T-cell (primary cell): ENCODE measurements around the gene ZBED5. TPM values are rescaled to one million over a fixed set of nuclear protein-coding genes. Genes with fewer than 3 reads are reported as not detected.
"Not testable (repeated sequence)": the region's sequence is repeated elsewhere in the genome, so short reads cannot be mapped to it uniquely, and the experiment has no call there.

Experiments
- ATAC-seq, 4 experiments: fragments of 200-7000 bp in 3 of 4; fragments of 150-1000 bp in 1 of 4; cut with Tn5 transposase; replicated peaks in 1 of 4; 1 replicate in 3 of 4; 2 replicates in 1 of 4; pipeline ENCODE4 v1.10.0; 2021; ENCODE audit warnings: moderate library complexity in 3 of 4, mild to moderate bottlenecking in 2 of 4, moderate number of reproducible peaks in 1 of 4
- CTCF ChIA-PET, 2 donors: fragments of 300-600 bp; sonication (Branson Sonifier 250); formaldehyde crosslinking; loops; one replicate each; lab custom pipeline; 2022; ENCODE audit warnings: antibody characterized with exemption in 2 of 2; lab: Charles Lee
- POLR2A ChIA-PET, 2 donors: fragments of 300-600 bp; sonication (Branson Sonifier 250); formaldehyde crosslinking; loops; one replicate each; lab custom pipeline; 2022; ENCODE audit warnings: antibody characterized with exemption in 2 of 2; lab: Charles Lee
- DNase-seq, 35 experiments: peaks; one replicate each; pipeline versions ENCODE4 v3.0.0 to v3.0.0-alpha.2; 2013 to 2023
- H3K27ac ChIP-seq: one replicate; pipeline ENCODE4 v1.5.1; 2013; ENCODE audit warnings: low read length
- H3K27me3 ChIP-seq, 2 experiments: replicated peaks in 1 of 2; 1 replicate in 1 of 2; 2 replicates in 1 of 2; pipeline versions ENCODE4 v1.6.1 to v1.7.0; 2013; ENCODE audit warnings: low read length in 1 of 2, mixed read lengths in 1 of 2; ENCODE audit not compliant: control insufficient read depth in 2 of 2, insufficient read depth in 2 of 2; ENCODE audit errors: extremely low read depth in 1 of 2
- H3K36me3 ChIP-seq, 2 donors: 1 replicate in 1 of 2; 2 replicates in 1 of 2; pipeline versions ENCODE4 v1.6.1 to v1.7.0; 2013; ENCODE audit warnings: low read length in 1 of 2; ENCODE audit not compliant: control insufficient read depth in 2 of 2, insufficient read depth in 1 of 2; ENCODE audit errors: extremely low read depth in 1 of 2
- H3K4me1 ChIP-seq, 2 experiments: 1 replicate in 1 of 2; 2 replicates in 1 of 2; pipeline versions ENCODE4 v1.6.1 to v1.7.0; 2013; ENCODE audit warnings: low read length in 2 of 2, mixed read lengths in 1 of 2; ENCODE audit not compliant: insufficient read depth in 2 of 2, control insufficient read depth in 1 of 2; ENCODE audit errors: extremely low read depth in 1 of 2
- H3K4me3 ChIP-seq, 2 donors: 1 replicate in 1 of 2; 2 replicates in 1 of 2; pipeline versions ENCODE4 v1.5.1 to v1.7.0; 2013; ENCODE audit warnings: mild to moderate bottlenecking in 2 of 2, low read length in 1 of 2, moderate library complexity in 1 of 2; ENCODE audit not compliant: control insufficient read depth in 1 of 2; ENCODE audit errors: extremely low read depth in 1 of 2
- H3K9me3 ChIP-seq: 2 replicates; pipeline ENCODE4 v1.7.0; 2013
- H3K27ac Mint-ChIP-seq, 2 donors: one replicate each; pipeline ENCODE4 v1.8.0; 2020 to 2021; ENCODE audit warnings: mild to moderate bottlenecking in 2 of 2, mixed read lengths in 2 of 2
- H3K27me3 Mint-ChIP-seq, 2 donors: one replicate each; pipeline ENCODE4 v1.8.0; 2021 to 2022; ENCODE audit warnings: mixed read lengths in 2 of 2
- H3K36me3 Mint-ChIP-seq: one replicate; pipeline ENCODE4 v1.8.0; 2021; ENCODE audit warnings: mixed read lengths
- H3K4me1 Mint-ChIP-seq, 3 donors: one replicate each; pipeline ENCODE4 v1.8.0; 2020 to 2022; ENCODE audit warnings: mixed read lengths in 3 of 3, mild to moderate bottlenecking in 1 of 3
- H3K4me3 Mint-ChIP-seq, 3 donors: one replicate each; pipeline ENCODE4 v1.8.0; 2020 to 2022; ENCODE audit warnings: mild to moderate bottlenecking in 3 of 3, mixed read lengths in 3 of 3, moderate library complexity in 3 of 3
- H3K9me3 Mint-ChIP-seq, 3 donors: one replicate each; pipeline ENCODE4 v1.8.0; 2020 to 2022; ENCODE audit warnings: mixed read lengths in 3 of 3
- WGBS: methylation state at CpG from one replicate; pipeline ENCODE4 v1.1.5; 2013; ENCODE audit warnings: missing lambda C conversion rate; ENCODE audit not compliant: insufficient coverage; 5-methylcytosine and 5-hydroxymethylcytosine counted together
- total RNA-seq, 35 experiments: library from RNA in 6 of 35; stranded (reverse) in 6 of 35; fragments of 120-200 nt in 1 of 35; gene quantifications; one replicate each; pipeline versions ENCODE4 v1.2.1 to v1.2.4 and lab custom pipeline; 2013 to 2026

ZBED5 gene
- total RNA-seq, 5 donors from 2014 or later (not counting 1 experiment from before 2014, with no cell fraction given): 70.1 to 112 (median 106) TPM

DNA sequence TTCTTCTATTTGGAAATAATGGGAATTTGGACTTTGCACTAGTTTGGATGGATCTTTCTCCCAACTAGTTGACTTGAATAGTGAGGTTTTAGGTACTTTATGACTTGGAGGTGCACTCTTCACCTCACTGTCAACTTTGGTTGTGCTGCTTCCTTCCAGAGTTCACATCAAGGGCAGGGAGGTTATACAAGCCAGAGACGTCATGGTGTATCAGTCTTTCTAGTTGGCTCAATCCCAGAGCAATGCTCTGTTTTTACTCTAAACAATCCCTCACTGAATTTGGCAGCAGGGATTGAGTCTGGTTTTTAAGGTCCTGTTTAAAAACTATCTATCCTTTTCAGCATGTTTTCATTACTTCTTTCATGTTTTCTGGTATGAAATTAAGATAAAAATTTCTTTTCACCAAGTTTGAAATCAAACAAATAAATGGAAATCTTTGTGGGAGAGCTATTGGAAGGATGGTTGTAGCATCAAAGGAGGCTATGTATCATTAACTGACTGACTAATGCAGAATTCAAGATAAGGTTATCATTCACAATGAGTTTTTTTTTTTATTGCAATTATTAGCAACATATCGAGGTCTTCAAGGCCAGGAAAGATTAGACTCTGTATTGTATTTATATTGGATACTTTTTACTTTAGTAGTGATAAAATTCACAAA is 28.0 kb upstream of the ZBED5 start:
- no peak overlapping the region for H3K4me3 Mint-ChIP-seq
- H3K27ac Mint-ChIP-seq: no peak overlapping the region
- CTCF ChIA-PET: interaction anchor here in 1 of 2 donors (0.6 kb wide), 1 partner anchor 19 kb away, joined by 3 read pairs; no protein-coding TSS in a partner anchor

DNA sequence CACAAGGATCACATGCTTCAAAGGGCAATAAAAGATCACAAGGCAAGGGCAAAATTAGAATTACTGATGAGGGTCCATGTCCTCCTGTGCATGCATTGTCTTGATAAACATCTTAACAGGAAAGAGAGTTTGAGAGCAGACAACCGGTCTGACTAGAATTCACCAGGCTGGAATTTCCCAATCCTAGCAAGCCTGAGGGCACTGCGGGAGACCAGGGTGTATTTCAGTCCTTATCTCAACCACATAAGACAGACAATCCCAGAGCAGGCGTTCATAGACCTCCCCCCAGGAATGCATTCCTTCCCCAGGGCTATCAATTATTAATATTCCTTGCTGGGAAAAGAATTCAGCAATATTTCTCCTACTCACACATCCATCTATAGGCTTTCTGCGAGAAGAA is 26.4 kb upstream of the ZBED5 start:
- H3K4me3 Mint-ChIP-seq, CTCF ChIA-PET, H3K36me3 ChIP-seq, ATAC-seq, H3K4me1 Mint-ChIP-seq, H3K4me1 ChIP-seq, H3K9me3 ChIP-seq, H3K27ac ChIP-seq, H3K27me3 ChIP-seq, H3K9me3 Mint-ChIP-seq, H3K27me3 Mint-ChIP-seq, POLR2A ChIA-PET, DNase-seq, H3K4me3 ChIP-seq, H3K27ac Mint-ChIP-seq: not testable (repeated sequence)
- H3K36me3 Mint-ChIP-seq: peaks cover 16% of the 10 kb centered on the region
- 90% methylated on average over 4 of the region's 4 CpGs for WGBS

More for the DNA sequence above, 28.0 kb upstream of the ZBED5 start:
- POLR2A ChIA-PET: interaction anchor here in 1 of 2 donors (0.6 kb wide), 1 partner anchor 1177 kb away, joined by 3 read pairs; no protein-coding TSS in a partner anchor
- no peaks in the 10 kb centered on the region for H3K9me3 ChIP-seq
- H3K4me3 ChIP-seq: no peak overlapping the region
- no peaks in the 10 kb centered on the region for H3K36me3 ChIP-seq
- no peak for DNase-seq
- peaks cover 0 to 2% of the 10 kb centered on the region in 2 experiments for H3K4me1 ChIP-seq
- H3K36me3 Mint-ChIP-seq: peaks cover 25% of the 10 kb centered on the region
- H3K27me3 ChIP-seq: no peaks in the 10 kb centered on the region
- no CpG with 5 or more reads among the region's 2 CpGs for WGBS
- peaks cover 0 to 4% of the 10 kb centered on the region in 2 donors for H3K27me3 Mint-ChIP-seq
- no peak overlapping the region for H3K27ac ChIP-seq
- H3K9me3 Mint-ChIP-seq: peaks cover 10 to 19% (median 16%) of the 10 kb centered on the region in 3 donors
- H3K4me1 Mint-ChIP-seq: no peaks in the 10 kb centered on the region
- ATAC-seq: no peak

DNA sequence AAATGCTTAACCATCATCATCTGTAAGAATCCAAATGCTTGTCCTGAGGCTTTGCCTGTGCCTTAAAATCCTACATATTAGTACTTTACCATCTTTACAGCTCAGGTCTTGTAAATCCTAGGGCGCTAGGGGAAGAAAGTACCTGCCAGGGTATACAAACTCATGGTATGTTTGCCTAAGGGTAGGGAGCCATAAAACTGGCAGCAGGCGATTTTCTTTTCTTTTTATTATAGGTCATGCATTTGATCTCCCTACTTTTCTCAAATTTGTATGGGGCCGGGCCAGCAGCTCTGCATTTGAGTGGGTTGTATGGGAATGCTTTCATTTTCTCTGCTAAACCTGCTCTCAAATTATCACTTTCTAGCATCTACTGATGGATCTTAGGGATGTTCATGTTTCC is 24.0 kb upstream of the ZBED5 start:
- no peak overlapping the region for H3K4me3 Mint-ChIP-seq
- no peaks in the 10 kb centered on the region for H3K27me3 Mint-ChIP-seq
- peaks cover 27% of the 10 kb centered on the region for H3K36me3 Mint-ChIP-seq
- ChIA-PET CTCF (no interaction called here), POLR2A (no interaction called here)
- Histone ChIP-seq H3K4me1 (peaks cover 6% of the 10 kb centered on the region in 2 experiments), H3K4me3 (no peak overlapping the region), H3K36me3 (no peaks in the 10 kb centered on the region), H3K27ac (no peak overlapping the region), H3K27me3 (no peaks in the 10 kb centered on the region), H3K9me3 (no peaks in the 10 kb centered on the region)
- H3K4me1 Mint-ChIP-seq: peaks cover 12 to 13% (median 12%) of the 10 kb centered on the region in 3 donors
- WGBS: no CpG with 5 or more reads among the region's 3 CpGs
- no peak for DNase-seq
- no peak overlapping the region for H3K27ac Mint-ChIP-seq
- peaks cover 5 to 7% (median 5%) of the 10 kb centered on the region in 3 donors for H3K9me3 Mint-ChIP-seq
- no peak for ATAC-seq

DNA sequence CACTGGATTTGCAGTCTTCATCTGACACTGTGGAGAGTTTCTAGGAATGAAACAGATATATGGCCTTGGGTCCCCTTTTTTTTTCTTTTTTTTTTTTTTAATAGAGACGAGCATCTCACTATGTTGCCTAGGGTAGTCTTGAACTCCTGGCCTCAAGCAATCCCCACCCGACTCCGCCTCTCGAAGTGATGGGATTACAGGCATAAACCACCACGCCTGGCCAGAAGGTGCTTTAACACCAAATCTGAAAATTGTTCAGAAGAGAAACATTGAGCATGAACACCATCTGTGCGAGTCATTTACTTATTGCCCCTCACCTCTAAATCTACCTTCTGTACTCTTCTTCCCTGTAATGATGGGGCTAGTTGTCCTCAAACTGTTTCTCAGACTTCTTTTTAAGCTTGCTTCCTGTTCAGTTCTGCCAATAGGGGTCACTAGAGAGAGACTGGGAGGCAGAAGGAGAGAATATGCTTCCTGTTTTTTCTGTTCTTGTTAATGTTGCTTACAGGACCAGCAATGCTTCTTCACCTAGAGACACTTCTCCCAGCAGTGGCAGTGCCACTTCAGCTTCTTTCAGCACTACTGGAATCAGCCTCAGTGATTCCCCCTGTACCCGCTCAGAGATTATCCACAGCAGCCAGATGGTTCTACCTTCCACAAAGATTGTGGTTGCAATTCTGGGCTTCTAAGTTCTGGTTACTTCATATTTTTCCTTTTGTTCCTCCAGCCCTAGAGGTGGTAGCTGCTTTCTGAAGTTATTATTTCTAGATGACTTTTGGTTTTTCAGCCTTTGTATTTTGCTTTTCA is 20.8 kb upstream of the ZBED5 start:
- Mint-ChIP-seq H3K9me3 (peaks cover 0 to 3% (median under 1%) of the 10 kb centered on the region in 3 donors), H3K4me1 (peaks cover 12 to 32% (median 20%) of the 10 kb centered on the region in 3 donors), H3K27ac (peak overlapping the region; percentile 77 to 82), H3K27me3 (no peaks in the 10 kb centered on the region), H3K4me3 (no peak overlapping the region), H3K36me3 (peaks cover 39% of the 10 kb centered on the region)
- no peak overlapping the region for H3K27ac ChIP-seq
- no peaks in the 10 kb centered on the region for H3K27me3 ChIP-seq
- 96% methylated on average over 3 of the region's 7 CpGs for WGBS
- DNase-seq (peak in 13 of 35 experiments; percentile 3 to 77 (median 21)), ATAC-seq (peak; percentile 74 to 81 (median 78))
- POLR2A ChIA-PET: interaction anchor here in 1 of 2 donors (0.8 kb wide), 1 partner anchor 69 kb away, joined by 4 read pairs; the partner anchor contains the start of gene EIF4G2
- no peaks in the 10 kb centered on the region for H3K36me3 ChIP-seq
- H3K4me1 ChIP-seq: peaks cover 4 to 6% of the 10 kb centered on the region in 2 experiments
- H3K9me3 ChIP-seq: no peaks in the 10 kb centered on the region
- no peak overlapping the region for H3K4me3 ChIP-seq
- CTCF ChIA-PET: interaction anchor here (0.5 to 2.4 kb wide), 14 partner anchors 11 to 339 kb away, joined by 3 to 18 read pairs (median 4); partner anchors contain the start of genes EIF4G2 (in 1 of the 2) and ZBED5 (in 1 of the 2)

DNA sequence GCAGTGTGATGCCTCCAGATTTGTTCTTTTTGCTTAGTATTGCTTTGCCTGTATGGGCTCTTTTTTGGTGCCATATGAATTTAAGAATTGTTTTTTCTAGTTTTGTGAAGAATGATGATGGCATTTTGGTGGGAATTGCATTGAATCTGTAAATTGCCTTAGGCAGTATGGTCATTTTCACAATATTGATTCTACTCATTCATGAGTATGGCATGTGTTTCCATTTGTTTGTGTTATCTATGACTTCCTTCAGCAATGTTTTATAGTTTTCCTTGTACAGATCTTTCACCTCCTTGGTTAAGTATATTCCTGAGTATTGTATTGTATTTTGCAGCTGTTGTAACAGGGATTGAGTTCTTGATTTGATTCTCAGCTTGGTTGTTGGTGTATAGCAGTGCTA is 18.3 kb upstream of the ZBED5 start:
- Histone ChIP-seq H3K4me3 (no peak overlapping the region), H3K27ac (no peak overlapping the region), H3K9me3 (peaks cover 6% of the 10 kb centered on the region), H3K36me3 (no peaks in the 10 kb centered on the region), H3K27me3 (no peaks in the 10 kb centered on the region), H3K4me1 (peaks cover 4 to 6% of the 10 kb centered on the region in 2 experiments)
- H3K9me3 Mint-ChIP-seq: peaks cover 5 to 11% (median 10%) of the 10 kb centered on the region in 3 donors
- H3K4me1 Mint-ChIP-seq: peaks cover 13 to 34% (median 22%) of the 10 kb centered on the region in 3 donors
- no peaks in the 10 kb centered on the region for H3K27me3 Mint-ChIP-seq
- no peak overlapping the region for H3K4me3 Mint-ChIP-seq
- ChIA-PET POLR2A (no interaction called here), CTCF (no interaction called here)
- ATAC-seq (no peak), DNase-seq (no peak)
- peaks cover 55% of the 10 kb centered on the region for H3K36me3 Mint-ChIP-seq
- no peak overlapping the region for H3K27ac Mint-ChIP-seq

DNA sequence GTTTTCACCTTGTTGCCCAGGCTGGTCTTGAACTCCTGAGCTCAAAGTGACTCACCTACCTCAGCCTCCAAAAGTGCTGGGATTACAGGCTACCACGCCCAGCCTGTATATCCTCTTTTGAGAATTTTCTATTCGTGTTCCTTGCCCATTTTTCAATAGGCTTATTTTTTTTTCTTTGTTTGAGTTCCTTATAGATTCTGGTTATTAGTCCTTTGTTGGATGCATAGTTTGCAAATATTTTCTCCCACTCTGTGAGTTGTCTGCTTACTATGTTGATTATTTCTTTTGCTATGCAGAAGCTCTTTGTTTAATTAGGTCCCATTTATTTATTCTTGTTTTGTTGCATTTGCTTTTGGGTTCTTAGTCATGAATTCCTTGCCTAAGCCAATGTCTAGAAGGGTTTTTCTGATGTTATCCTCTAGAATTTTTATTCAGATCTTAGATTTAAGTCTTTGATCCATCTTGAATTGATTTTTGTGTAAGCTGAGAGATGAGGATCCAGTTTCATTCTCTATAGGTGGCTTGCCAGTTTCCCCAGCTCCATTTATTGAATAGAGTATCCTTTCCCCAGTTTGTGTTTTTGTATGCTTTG is 17.7 kb upstream of the ZBED5 start:
- POLR2A ChIA-PET: interaction anchor here in 1 of 2 donors (0.6 kb wide), 1 partner anchor 51 kb away, joined by 3 read pairs; no protein-coding TSS in a partner anchor
- H3K27ac Mint-ChIP-seq: no peak overlapping the region
- CTCF ChIA-PET: interaction anchor here (0.6 kb wide), 2 partner anchors 34 to 625 kb away, joined by 3 to 5 read pairs; no protein-coding TSS in a partner anchor

More for the DNA sequence above, 17.7 kb upstream of the ZBED5 start:
- Mint-ChIP-seq H3K27me3 (no peaks in the 10 kb centered on the region), H3K4me1 (peaks cover 14 to 36% (median 25%) of the 10 kb centered on the region in 3 donors), H3K9me3 (peaks cover 5 to 11% (median 10%) of the 10 kb centered on the region in 3 donors), H3K36me3 (peaks cover 54% of the 10 kb centered on the region), H3K4me3 (no peak overlapping the region)
- H3K4me3 ChIP-seq: no peak overlapping the region
- H3K36me3 ChIP-seq: no peaks in the 10 kb centered on the region
- H3K4me1 ChIP-seq: peaks cover 4 to 6% of the 10 kb centered on the region in 2 experiments
- H3K27me3 ChIP-seq: no peaks in the 10 kb centered on the region
- ATAC-seq (no peak), DNase-seq (no peak)
- peaks cover 6% of the 10 kb centered on the region for H3K9me3 ChIP-seq
- H3K27ac ChIP-seq: no peak overlapping the region
- no CpG with 5 or more reads among the region's 2 CpGs for WGBS
